Mucosa of stomach (tissue), 1 donor: ENCODE results near the gene TRIM47.
A peak's percentile ranks its signal among the peaks of the same experiment; 100 is the strongest.
"Not testable (repeated sequence)": the region's sequence is repeated elsewhere in the genome, so short reads cannot be mapped to it uniquely, and the experiment has no call there.

ENCODE experiments used
- H3K27me3 ChIP-seq: one replicate; pipeline ENCODE4 v1.7.0; 2013; ENCODE audit warnings: mild to moderate bottlenecking, low read length; ENCODE audit not compliant: control insufficient read depth, insufficient read depth
- H3K36me3 ChIP-seq: one replicate; pipeline ENCODE4 v1.7.0; 2013; ENCODE audit warnings: low read length; ENCODE audit not compliant: control insufficient read depth, insufficient read depth
- H3K4me1 ChIP-seq: one replicate; pipeline ENCODE4 v1.7.0; 2013; ENCODE audit warnings: mild to moderate bottlenecking, low read length; ENCODE audit not compliant: control insufficient read depth, insufficient read depth
- H3K4me3 ChIP-seq: one replicate; pipeline ENCODE4 v1.7.0; 2013; ENCODE audit warnings: low read length
- H3K9ac ChIP-seq: one replicate; pipeline ENCODE4 v1.7.0; 2013; ENCODE audit warnings: mild to moderate bottlenecking, low read length, moderate library complexity
- H3K9me3 ChIP-seq: one replicate; pipeline ENCODE4 v1.7.0; 2013; ENCODE audit warnings: mild to moderate bottlenecking, low read length, moderate library complexity; ENCODE audit not compliant: control insufficient read depth
- donor health status: Pancreatic carcinoma.

The TRIM47 gene

GRCh38 chr17:75876938-75877751 is 1.2 kb downstream of the TRIM47 start:
- H3K27me3 ChIP-seq: no peaks in the 10 kb centered on the region
- peaks cover 68% of the 10 kb centered on the region for H3K4me1 ChIP-seq
- H3K36me3 ChIP-seq: no peaks in the 10 kb centered on the region
- no peaks in the 10 kb centered on the region for H3K9me3 ChIP-seq
- peak overlapping the region; percentile 87 for H3K9ac ChIP-seq
- peak overlapping the region; percentile 94 for H3K4me3 ChIP-seq

GRCh38 chr17:75876190-75876937 is 2.0 kb downstream of the TRIM47 start:
- H3K27me3 ChIP-seq: no peaks in the 10 kb centered on the region
- peak overlapping the region; percentile 94 for H3K4me3 ChIP-seq
- H3K36me3 ChIP-seq: no peaks in the 10 kb centered on the region
- no peaks in the 10 kb centered on the region for H3K9me3 ChIP-seq
- peak overlapping the region; percentile 87 for H3K9ac ChIP-seq
- peaks cover 61% of the 10 kb centered on the region for H3K4me1 ChIP-seq

GRCh38 chr17:75875940-75876189 is 2.5 kb downstream of the TRIM47 start:
- peaks cover 60% of the 10 kb centered on the region for H3K4me1 ChIP-seq
- H3K36me3 ChIP-seq: no peaks in the 10 kb centered on the region
- no peaks in the 10 kb centered on the region for H3K9me3 ChIP-seq
- H3K9ac ChIP-seq: peak overlapping the region; percentile 87
- H3K4me3 ChIP-seq: peak overlapping the region; percentile 94
- H3K27me3 ChIP-seq: no peaks in the 10 kb centered on the region

GRCh38 chr17:75875182-75875939 is 3.0 kb downstream of the TRIM47 start:
- no peaks in the 10 kb centered on the region for H3K36me3 ChIP-seq
- no peaks in the 10 kb centered on the region for H3K27me3 ChIP-seq
- H3K9ac ChIP-seq: peak overlapping the region; percentile 87
- no peaks in the 10 kb centered on the region for H3K9me3 ChIP-seq
- H3K4me1 ChIP-seq: peaks cover 60% of the 10 kb centered on the region
- peak overlapping the region; percentile 94 for H3K4me3 ChIP-seq

DNA sequence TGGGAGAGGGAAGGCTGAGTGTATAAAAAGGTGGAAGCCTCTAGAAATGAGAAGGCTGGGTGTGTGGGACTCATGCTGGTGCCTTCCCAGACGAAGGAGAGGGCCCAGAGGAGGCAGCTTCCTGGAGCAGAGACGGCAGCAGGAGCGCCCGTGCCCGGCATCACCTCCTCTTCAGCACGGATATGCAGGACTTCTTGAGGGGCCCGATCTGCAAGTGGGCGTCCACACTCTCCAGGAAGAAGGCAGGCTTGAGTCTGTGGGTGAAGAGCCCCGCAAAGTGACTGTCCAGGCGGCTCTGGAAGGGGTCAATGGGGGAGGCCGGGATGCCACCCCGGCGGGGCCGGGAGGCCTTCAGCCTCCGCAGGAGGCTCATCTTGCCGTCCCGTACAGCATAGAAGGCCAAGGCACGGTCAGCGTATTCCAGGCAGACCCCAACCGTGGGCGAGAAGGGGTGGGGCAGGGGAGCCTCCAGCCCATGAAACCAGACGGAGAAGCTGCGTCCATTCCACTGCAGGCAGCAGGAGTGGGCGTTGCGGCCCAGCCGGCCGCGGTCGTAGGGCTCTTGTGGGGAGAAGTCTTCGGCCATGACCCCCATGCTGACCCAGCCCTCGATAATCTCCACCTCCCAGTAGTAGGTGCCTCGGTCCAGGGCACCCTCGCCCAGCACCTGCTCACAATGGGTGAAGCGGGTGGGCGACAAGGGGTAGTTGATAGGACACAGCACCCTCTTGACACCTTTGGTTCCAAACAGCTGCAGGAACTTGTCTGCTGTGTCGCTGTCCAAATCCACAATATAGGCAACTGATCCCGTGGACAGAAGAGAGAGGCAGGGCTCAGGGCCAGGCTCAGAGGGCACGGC is 3.8 kb downstream of the TRIM47 start:
- H3K27me3 ChIP-seq: no peaks in the 10 kb centered on the region
- H3K9me3 ChIP-seq: no peaks in the 10 kb centered on the region
- H3K9ac ChIP-seq: peak overlapping the region; percentile 87
- no peak overlapping the region for H3K4me3 ChIP-seq
- H3K4me1 ChIP-seq: peaks cover 66% of the 10 kb centered on the region
- no peaks in the 10 kb centered on the region for H3K36me3 ChIP-seq

- H3K9ac ChIP-seq: peak overlapping the region; percentile 66
- H3K36me3 ChIP-seq: no peaks in the 10 kb centered on the region
- H3K27me3 ChIP-seq: no peaks in the 10 kb centered on the region
- peaks cover 70% of the 10 kb centered on the region for H3K4me1 ChIP-seq
- H3K9me3 ChIP-seq: no peaks in the 10 kb centered on the region
- no peak overlapping the region for H3K4me3 ChIP-seq
Observed at GRCh38 chr17:75873587-75874322, 4.6 kb downstream of the TRIM47 start.

- Histone ChIP-seq H3K9ac (peak overlapping the region; percentile 66), H3K36me3 (no peaks in the 10 kb centered on the region), H3K9me3 (no peaks in the 10 kb centered on the region), H3K4me1 (peaks cover 68% of the 10 kb centered on the region), H3K4me3 (no peak overlapping the region), H3K27me3 (no peaks in the 10 kb centered on the region)
Observed at GRCh38 chr17:75872434-75873351, 5.7 kb downstream of the TRIM47 start.

GRCh38 chr17:75870228-75870627 is 8.2 kb downstream of the TRIM47 start:
- H3K9me3 ChIP-seq, H3K9ac ChIP-seq, H3K36me3 ChIP-seq, H3K27me3 ChIP-seq, H3K4me3 ChIP-seq: not testable (repeated sequence)
- H3K4me1 ChIP-seq: peaks cover 44% of the 10 kb centered on the region

DNA sequence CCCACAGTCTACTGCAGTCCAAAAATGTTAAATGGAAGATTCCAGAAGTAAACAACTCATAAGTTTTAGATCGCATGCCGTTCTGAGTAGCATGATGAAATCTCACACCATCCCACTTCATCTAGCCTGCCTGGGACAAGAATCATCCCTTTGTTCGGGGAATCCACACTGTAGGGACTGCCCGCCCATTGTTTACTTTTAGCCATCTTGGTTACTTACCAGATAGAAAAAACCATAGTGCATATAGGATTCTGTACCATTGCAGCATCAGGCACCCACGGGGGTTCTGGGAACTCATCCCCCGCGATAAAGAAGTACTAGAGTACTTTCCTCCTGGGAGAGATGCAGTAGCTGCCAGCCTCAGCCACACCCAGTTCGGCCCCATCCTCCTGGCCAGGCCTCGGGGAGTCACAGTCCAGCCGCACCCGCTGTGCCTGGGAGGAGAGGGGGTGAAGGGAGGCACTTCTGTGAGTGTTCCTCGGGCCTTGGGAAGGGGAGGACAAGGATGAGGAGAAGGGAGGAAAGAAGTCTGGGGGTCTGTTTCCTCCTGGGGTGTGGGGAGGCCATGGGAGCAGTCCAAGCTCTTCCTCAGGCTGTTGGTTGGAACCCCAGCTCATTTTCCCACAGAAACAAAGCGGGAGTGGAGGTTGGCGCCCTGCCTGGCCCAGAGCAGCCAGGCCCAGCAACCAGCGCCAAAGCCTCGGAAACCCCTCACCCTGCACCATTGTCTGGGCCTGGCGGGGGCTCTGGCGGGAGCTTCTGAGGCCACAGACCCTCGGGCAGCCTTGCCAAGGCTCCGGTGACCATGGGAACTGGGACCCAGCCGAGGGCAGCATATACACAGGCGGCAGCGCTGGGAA is 8.9 kb downstream of the TRIM47 start:
- Histone ChIP-seq H3K36me3 (no peaks in the 10 kb centered on the region), H3K4me3 (no peak overlapping the region), H3K27me3 (no peaks in the 10 kb centered on the region), H3K9me3 (no peaks in the 10 kb centered on the region), H3K9ac (no peak overlapping the region), H3K4me1 (peaks cover 37% of the 10 kb centered on the region)

DNA sequence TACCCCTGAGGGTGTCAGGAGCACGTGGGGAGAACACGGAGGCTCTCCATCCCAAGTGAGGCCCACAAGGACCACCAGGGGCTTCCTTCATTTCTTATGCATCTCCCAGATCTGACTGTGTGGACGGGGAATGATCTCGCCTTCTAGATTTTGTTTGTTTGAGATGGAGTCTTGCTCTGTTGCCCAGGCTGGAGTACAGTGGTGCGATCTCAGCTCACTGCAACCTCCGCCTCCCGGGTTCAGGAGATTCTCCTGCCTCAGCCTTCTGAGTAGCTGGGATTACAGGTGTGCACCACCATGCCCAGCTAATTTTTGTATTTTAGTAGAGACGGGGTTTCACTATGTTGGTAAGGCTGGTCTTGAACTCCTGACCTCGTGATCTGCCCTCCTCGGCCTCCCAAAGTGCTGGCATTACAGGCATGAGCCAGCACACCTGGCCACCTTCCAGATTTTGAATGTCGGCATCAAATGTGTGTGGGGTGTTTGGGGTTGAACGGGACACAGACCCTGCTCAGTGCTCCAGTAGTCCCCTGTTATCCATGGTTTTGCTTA is 9.6 kb downstream of the TRIM47 start:
- H3K27me3 ChIP-seq, H3K4me3 ChIP-seq, H3K36me3 ChIP-seq, H3K9ac ChIP-seq, H3K9me3 ChIP-seq: not testable (repeated sequence)
- H3K4me1 ChIP-seq: peaks cover 30% of the 10 kb centered on the region
